GM18505 (cell line): ENCODE measurements around the gene ZNF335.

Experiments used
- ATAC-seq: cut with Tn5 transposase; IDR thresholded peaks from one replicate; pipeline ENCODE4 v1.9.1; 2021; ENCODE audit not compliant: unreplicated experiment
- POLR2A ChIP-seq: IDR thresholded peaks from 4 replicates; pipeline ENCODE4 v1.6.1; 2011; ENCODE audit warnings: borderline replicate concordance; ENCODE audit not compliant: insufficient read depth, insufficient read length; ENCODE audit errors: extremely low read depth

Gene ZNF335

GRCh38 chr20:45971675-45972499 is at the start of gene ZNF335:
TSS of gene ZNF335 (minus strand) at chr20:45972203. CDS start at chr20:45971410, 793 bp downstream.
- ATAC-seq = peak; percentile 74
- peak; percentile 67 for TF ChIP-seq POLR2A

- no peak for ATAC-seq
- no peak for TF ChIP-seq POLR2A
These were observed 48.6 kb upstream of the ZNF335 start for GRCh38 chr20:46020555-46020954.

GRCh38 chr20:46018611-46019010 is 46.6 kb upstream of the ZNF335 start:
- TF ChIP-seq POLR2A = no peak
- ATAC-seq = no peak

- no peak for ATAC-seq
- no peak for TF ChIP-seq POLR2A
These were observed 46.1 kb upstream of the ZNF335 start for GRCh38 chr20:46018112-46018511.

- no peak for TF ChIP-seq POLR2A
These were observed 45.3 kb upstream of the ZNF335 start for GRCh38 chr20:46017272-46017671.

GRCh38 chr20:46014517-46015396 is 42.8 kb upstream of the ZNF335 start:
- no peak for ATAC-seq
- TF ChIP-seq POLR2A = no peak

More at GRCh38 chr20:46017272-46017671, 45.3 kb upstream of the ZNF335 start:
- ATAC-seq = no peak

- ATAC-seq = peak; percentile 52
- no peak for TF ChIP-seq POLR2A
These were observed 42.0 kb upstream of the ZNF335 start for GRCh38 chr20:46013829-46014516.

- no peak for TF ChIP-seq POLR2A
- no peak for ATAC-seq
These were observed 41.4 kb upstream of the ZNF335 start for GRCh38 chr20:46013322-46013828.

GRCh38 chr20:46012921-46013320 is 40.9 kb upstream of the ZNF335 start:
- ATAC-seq = no peak
- TF ChIP-seq POLR2A = no peak

GRCh38 chr20:46011631-46012482 is 39.9 kb upstream of the ZNF335 start:
- TF ChIP-seq POLR2A = no peak
- no peak for ATAC-seq

GRCh38 chr20:46010491-46011391 is 38.7 kb upstream of the ZNF335 start:
- no peak for TF ChIP-seq POLR2A
- no peak for ATAC-seq
